HT1080 (cell line): ENCODE measurements around the gene UPF1. TPM values are rescaled to one million over a fixed set of nuclear protein-coding genes. Genes with fewer than 3 reads are reported as not detected.
A peak's percentile ranks its signal among the peaks of the same experiment; 100 is the strongest.

Experiments
- DNase-seq: peaks from one replicate; pipeline ENCODE4 v3.0.0-alpha.2; 2015; ENCODE audit warnings: low read depth
- total RNA-seq: library from RNA; depleted of rRNA; stranded (reverse); fragments of >200 nt; shearing (Covaris generic); gene quantifications from 2 replicates; pipeline ENCODE4 v1.2.3, GENCODE V29; 2014

UPF1 gene
- total RNA-seq, 1 experiment from 2014 or later: 57.5 TPM

DNA sequence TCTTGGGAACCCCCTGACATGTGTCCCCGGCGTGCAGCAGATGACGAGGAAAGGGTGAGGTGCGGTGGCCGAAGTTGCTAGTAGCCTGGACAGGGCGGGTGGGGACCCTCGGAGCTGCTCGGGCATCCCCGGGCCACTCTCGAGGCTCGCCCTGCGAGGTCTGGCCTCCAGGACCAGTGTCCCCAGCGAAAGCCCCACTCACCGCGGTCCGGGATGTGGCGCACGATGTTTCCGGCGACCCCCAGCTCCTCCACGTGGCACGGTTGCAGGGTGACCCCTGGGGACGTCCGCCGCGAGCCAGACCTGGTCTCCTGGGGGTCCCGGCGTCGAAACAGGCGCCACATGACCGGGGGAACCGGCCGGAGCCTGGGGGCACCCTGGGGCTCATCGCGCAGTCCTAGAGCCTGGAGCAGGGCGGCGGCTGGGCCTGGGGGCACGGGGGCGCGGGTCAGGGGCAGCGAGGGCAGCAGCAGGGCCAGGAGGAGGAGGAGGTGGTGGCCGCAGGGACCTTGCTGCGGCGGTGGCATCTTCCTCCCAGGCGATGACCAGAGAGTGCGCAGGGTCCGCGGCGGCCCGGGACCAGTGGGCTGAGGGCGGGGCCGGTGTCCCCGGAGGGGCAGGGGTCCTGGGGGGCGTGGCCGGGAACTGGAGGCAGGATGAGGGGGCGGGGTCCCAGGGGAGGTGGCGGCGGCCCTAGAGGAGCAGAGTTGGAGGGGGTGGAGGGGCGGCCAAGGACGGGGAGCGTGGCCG lies 38.2 kb downstream of the UPF1 start:
- no peak for DNase-seq

DNA sequence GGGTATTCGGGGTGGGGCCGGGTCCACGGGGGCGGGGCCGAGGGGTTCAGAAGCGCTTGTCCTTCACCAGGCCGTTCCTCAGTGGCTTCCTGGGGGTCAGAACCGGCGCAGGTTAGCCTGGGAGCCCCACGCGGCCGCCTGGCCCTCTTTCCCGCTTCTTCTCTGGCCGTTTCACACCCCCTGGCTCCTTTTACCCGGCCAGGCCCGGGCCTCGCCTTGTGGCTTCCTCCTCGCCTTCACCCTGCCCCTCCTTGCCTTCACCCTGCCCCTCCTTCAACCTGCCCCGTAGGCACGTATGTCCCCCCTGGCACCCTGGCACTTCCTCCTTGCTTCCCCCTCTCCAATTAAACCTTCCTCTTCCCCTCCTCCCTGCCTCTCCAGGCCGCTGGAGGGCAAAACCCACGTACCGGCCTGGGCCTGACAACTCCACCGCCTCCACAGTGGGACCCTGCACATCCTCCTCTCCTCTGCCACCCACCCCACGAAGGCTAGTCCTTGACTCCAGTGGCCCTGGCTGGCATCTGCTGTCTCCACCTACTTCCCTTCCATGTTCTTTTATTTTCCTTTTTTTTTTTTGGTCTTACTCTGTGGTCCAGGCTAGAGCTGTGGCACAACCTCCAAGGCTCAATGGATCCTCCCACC lies 38.9 kb downstream of the UPF1 start:
- no peak for DNase-seq

DNA sequence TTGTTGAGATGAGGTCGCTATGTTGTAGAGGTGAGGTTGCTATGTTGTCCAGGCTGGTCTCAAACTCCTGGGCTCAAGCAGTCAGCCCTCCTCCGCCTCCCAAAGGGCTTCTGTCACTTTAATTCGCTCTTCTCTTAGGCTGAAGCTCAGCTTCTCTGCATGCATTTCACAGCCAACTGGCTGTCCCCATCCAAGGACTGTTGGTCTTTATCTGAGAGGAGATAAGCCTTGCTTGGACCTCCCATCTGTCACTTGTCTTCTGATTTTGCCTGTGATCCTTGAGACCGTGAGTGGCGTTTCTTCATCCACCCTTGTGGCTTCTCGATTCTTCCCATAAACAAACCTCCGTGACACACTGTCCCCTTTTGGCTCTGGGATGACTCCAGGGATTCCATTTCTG lies 39.8 kb downstream of the UPF1 start:
- DNase-seq: no peak

DNA sequence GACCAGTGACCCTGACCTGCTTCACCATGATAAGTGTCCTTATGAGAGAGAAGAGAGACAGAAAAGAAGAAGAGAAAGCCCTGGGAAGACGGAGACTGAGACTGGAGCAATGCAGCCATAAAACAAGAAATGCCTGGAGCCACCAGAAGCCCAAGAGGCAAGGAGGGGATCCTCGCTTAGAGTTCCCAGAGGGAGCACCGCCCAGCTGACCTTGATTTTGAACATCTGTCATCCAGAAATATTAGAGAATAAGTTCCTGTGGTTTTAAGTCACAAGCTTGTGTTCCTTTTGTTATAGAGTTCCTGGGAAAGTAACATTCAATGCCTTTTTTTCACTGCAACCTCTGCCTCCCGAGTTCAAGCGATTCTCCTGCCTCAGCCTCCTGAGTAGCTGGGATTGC lies 44.0 kb downstream of the UPF1 start:
- DNase-seq: no peak

- DNase-seq: no peak
These were observed 45.1 kb downstream of the UPF1 start for GRCh38 chr19:18876865-18877264.

GRCh38 chr19:18878058-18878797 lies 46.5 kb downstream of the UPF1 start:
- no peak for DNase-seq

DNA sequence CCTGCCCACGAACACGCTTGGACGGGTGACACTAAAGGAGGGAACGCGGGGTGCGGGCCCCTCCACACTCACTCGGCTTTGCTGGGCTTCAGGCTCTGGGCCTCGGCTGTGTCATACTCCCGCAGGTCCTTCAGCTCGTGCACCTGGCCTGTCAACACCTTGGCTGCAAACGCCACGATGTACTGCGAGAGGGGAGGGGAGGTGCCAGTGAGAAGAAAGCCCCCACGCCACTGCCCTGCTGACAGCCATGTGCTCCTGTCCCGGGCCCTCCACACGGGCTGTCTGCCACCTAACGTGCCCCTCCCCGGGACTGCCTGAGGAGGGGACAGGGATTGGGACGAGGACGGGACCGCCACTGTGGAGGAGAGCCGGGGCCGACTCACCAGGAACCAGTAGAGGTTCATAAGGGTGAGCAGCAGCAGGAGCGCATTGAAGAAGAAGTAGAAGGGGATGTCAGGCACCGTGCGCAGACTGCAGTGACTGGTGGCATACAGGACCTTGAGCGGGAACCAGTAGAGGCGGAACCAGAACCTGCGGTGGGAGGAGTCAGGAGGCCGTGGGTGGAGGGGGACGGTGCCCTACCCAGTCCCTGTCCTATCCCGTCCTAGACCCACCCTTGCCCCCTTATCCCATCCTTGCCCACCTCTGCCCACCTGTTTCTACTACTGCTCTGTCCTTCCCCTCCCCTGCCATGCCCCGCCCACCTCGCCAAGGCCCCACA lies 47.3 kb downstream of the UPF1 start:
- no peak for DNase-seq

- DNase-seq: no peak
These were observed 48.0 kb downstream of the UPF1 start for GRCh38 chr19:18879579-18880373.

- DNase-seq: no peak
These were observed 49.7 kb downstream of the UPF1 start for GRCh38 chr19:18881491-18881890.

DNA sequence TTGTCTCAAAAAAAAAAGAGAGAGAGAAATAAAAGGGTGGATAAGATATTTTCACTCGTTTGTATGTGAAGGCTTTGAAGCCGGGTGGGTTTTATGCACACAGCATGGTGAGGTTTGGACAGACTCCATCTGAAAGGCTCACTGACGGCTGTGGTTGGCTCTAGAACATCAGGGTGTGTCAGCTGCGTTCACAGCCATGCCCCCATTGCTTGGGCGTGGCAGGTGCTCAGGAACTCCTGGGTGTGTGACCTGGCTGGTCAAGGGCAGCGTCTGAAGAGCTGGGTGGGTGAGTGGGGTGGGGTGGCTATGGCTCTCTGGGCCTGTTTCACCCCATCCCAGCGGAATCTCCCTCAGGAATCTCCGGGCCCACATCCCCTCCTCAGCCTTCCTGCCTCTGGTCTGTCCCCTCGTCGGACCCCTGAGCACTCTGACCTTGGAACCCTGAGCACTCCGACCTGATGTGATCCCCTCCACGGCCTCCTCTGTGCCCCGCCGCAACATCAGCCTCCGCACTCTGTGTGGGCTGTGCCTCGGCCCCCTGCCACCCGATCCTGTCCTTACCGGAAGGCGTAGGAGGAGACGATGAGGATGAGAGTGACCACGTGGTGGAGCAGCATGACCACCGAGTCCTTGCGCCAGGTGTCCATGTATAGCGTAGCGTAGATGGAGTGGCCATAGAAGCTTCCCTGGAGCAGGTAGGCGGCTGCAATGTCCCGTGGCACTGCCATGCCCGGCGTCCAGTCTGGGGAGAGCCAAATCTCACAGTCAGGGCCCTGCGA lies 52.0 kb downstream of the UPF1 start:
- no peak for DNase-seq

GRCh38 chr19:18886972-18887371 lies 55.2 kb downstream of the UPF1 start:
- no peak for DNase-seq

GRCh38 chr19:18889949-18890745 lies 58.4 kb downstream of the UPF1 start:
- no peak for DNase-seq

DNA sequence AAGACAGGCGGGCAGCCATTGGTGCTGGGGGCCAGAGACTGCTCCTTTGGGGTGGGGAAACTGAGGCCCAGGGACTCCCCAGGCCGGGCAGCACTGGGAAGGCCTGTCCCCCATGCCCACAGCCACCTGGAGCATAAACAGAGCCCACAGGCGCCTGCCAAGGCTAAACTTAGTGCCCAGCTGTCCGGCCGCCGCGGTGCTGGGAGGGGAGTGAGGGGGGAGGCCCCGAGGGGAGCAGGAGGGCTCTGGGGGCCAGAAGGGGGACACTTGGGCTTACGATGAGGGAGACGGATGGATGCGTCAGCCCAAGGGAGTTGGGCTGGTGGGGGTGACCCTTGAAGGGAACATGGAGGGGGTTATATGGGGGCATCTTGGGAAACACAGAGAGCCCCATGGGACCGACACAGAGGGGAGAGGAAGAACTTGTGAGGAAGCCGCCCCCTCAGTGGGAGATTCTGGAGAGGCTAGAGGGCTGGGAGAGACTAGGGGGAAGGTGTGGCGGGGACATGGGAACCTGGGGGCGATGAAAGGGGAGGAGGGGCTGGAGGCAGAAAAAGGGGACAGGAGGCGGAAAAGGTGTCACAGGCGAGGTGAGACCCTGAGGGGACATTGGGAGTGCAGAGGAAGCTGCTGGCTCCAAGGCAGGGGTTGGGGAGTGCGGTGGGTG lies 62.0 kb downstream of the UPF1 start:
- no peak for DNase-seq

- DNase-seq: no peak
These were observed 62.7 kb downstream of the UPF1 start for GRCh38 chr19:18894254-18895037.

DNA sequence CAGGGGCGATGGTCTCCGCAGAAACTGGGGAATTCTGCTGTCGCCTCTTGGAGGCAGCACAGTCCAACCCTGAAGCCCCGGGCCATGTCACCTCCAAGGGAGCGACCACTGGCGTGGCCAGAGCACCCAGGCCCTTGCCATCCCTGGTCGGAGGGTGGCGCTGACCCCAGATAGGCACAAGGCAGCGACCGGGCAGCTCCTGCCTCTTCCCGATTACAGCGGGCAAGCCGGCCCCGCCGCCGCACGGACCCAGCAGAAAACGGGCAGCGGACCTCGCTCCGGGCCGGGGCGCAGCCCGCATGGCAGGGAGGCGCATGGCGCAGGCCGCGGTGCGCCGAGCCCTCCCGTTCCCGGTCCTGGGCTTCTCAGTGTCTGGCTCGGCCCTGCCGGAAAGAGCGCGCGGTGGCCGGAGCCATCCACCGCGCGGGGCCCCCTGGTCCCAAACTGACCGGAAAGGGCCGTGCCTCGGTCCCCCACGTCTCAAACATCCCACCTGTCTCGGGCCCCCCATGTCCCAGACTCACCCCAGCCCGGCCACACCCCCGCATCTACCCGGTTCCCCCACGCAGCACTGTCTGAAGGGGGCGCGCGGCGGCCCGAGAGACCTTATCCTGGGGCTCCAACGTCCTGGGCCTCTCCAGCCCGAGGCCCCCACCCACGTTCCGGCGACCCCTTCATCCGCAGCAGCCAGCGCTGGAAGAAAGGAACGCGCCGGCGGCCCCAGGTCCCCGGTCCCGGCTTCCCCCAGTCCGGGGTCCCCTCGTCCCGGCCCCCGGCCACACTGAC lies 63.5 kb downstream of the UPF1 start:
- DNase-seq: peak; percentile 42

DNA sequence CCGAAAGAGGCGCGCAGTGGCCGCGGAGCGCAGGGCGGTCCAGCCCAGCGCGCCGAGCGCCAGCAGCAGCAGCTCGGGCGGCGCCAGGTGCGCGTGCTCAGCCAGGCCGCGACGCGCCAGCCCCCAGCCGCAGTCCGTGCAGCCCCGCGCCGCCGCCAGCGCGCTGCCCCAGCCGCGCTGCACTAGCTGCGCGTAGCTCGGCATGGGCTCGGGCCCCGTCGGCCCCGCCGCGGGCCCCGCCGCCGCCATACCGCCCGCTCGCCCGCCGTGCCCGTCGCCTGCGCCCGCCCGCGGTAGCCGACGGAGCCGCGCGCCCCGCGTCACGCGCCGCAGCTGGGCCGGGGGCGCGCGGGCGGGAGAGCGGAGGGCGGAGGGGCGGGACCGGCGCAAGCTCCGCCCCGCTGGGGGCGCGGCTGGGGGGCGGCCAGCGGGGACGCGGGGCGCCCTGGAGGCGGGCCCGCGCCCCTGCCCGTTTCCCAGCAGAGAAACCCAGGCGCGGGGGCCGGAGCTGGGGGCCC lies 64.1 kb downstream of the UPF1 start, which contains the start of gene CERS1:
Gene CERS1, minus strand, starts transcription at position 335 of the 518 bp plus-strand sequence. Its CDS starts 86 bp downstream, at position 249.
- DNase-seq: no peak

DNA sequence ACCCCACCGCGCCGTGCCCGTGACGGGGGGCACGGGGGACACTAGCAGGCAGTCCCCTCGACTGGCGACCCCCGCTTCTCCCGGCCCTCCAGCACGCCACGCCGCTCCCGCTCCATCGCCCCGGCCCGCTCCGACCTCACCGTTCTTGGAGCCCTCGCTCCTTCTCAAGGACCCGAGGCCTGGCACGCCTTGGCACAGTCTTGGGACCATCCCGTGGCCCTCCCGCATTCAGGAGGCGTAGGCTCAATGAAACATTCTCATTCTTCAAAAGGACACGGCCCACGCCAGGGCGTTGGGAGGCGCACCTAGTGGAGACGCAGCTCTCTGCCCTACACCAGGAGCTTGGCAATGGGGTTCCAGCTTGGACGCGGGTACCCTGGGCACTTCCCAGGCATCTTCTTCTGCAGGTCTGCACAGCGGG lies 64.7 kb downstream of the UPF1 start:
- no peak for DNase-seq
